HCEC 1CT (cell line): Measurements from ENCODE around the gene ZSCAN26.

Experiments used
- DNase-seq: peaks from one replicate; pipeline ENCODE4 v3.0.0-alpha.2; 2017

ZSCAN26 gene

DNA sequence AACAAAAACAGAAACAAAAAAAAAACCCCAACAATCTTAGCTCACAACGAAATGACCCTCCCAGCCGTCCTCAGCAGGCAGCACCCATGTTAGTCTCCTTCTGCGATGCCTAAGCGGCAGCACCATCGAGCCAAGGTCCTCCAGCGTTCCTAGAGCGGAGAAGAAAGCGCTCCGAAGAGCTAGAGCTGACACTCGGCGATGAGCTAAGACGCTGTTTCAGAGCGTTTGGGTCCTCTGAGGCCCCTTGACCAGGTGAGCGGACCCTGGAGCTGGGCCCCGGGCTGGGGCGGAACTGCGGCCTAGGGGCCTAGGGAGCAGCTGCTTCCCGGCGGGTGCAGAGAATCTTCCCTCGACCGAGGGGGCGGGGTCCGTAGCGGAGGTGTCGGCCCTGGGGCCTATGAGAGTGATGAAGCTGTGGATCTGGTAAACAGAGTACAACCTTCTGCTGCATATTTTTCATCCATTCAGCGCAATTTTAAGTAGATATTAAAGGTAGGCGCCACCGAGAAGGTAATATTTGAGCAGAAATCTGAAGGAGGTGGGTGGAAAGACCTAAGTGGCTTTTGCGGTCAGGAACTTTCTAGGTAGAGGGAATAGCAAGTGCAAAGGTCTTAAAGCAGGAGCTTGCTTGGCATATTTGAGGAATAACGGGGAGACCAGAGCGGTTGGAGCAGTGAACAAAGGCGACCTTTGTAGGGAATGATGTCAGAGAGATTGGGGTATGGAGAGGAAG, at the start of gene ZSCAN26:
ZSCAN26 (plus strand) TSS at position 182 of the 733 bp plus-strand sequence. CDS start 4,777 bp downstream, outside the sequence.
- peak; percentile 76 for DNase-seq

DNA sequence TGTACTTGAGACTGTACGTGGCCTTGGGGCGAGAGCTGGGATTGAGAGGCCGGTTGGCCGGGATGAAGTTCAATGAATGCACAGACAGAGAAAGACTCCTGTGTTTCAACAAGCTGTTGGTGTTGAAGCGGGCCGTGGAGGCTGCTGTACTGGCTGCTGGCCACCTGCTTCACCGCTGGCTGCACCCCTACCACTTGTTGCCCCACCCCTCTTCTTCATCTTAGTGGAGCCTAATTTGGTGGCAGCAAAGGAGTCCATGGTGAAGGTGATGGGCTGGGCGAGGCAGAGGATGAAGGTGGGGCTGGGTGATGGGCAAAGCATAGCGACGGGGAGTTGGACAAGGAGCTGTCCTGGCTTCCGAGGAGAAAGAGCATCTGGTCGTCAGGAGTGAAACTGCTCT, 49.1 kb upstream of the ZSCAN26 start:
- DNase-seq = no peak

DNA sequence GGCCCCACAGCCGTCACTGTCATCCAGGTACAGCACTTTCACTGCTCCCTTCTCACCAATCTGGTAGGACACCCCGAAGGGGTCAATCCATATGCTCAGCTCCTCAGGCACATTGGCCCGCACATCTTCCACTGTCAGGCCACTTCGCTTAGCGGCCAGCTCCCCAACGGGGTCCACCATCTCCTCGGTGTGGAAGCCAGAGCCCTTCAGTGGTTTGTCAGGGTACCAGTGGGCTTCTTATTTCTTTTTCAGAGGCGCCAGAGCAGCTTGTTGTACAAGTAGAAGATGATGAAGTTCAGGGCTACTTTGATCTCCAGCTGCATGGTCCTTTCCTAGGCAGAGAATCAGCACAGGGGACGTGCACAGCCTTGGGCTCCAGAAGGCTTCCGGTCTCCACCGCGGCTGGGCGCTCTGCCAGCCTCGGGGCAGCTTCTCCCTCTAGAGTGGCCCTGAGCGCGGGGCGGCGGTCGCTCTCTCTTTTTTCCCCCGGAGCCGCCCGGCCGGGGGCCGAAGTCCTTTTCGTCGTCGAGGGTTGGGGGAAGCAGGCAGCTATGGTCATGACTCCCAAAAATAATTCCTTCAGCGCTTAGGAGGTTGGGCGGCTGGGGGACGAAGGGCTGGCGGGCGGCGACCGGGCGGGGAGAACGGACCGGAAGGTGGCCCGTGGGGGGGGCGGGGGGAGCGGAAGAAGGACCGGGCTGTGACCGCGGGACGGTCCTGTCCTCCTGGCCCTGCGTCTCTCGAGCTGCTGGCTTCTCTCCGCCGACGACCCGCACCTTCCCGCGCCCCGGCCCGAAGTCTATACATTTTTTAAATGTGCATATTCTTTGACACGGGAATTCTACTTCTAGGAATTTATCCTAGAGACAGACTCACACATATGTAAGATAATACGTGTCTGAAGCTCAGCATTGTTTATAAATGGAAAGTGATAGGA, 48.4 kb upstream of the ZSCAN26 start:
- peak; percentile 66 for DNase-seq

DNA sequence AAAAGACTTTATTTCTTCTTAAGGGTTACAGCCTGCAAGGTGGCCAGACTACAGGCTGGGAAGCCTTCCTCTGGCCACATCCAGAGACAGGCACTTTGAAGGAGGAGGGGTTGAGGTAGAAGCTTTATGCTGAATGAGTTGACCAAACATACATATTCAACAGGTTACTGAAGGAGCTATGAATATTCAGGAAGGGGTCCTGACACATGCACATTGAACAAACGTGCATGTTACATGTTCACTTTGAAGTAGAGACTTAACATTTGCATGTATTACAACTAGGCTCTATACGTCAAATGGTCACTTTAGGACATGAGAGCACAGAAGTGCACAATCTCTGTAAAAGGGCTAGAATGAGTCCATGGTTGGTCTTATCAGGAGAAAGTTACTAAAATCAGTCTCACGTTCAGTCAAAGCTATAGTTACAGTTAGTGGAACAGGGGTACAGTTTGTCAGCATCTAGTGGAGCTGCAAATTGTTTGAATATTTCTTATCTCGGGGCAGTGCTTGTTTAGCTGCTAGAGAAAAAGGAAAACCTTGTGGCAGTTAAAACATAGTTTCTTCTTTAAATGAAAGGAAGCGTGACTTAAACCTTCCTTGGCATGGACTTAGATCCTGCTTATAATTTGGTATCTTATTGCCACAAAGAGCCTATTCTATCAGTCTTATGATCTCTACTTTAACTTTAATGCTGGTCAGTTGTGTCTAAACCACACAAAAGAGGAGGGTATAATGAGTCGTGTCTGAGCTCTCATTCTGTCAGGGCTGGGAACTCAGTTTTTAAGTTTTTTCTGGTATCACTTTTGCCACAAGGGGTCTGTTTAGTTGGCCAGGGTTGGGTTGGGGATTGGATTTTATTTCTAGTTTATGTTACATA, 46.4 kb upstream of the ZSCAN26 start:
- no peak for DNase-seq

DNA sequence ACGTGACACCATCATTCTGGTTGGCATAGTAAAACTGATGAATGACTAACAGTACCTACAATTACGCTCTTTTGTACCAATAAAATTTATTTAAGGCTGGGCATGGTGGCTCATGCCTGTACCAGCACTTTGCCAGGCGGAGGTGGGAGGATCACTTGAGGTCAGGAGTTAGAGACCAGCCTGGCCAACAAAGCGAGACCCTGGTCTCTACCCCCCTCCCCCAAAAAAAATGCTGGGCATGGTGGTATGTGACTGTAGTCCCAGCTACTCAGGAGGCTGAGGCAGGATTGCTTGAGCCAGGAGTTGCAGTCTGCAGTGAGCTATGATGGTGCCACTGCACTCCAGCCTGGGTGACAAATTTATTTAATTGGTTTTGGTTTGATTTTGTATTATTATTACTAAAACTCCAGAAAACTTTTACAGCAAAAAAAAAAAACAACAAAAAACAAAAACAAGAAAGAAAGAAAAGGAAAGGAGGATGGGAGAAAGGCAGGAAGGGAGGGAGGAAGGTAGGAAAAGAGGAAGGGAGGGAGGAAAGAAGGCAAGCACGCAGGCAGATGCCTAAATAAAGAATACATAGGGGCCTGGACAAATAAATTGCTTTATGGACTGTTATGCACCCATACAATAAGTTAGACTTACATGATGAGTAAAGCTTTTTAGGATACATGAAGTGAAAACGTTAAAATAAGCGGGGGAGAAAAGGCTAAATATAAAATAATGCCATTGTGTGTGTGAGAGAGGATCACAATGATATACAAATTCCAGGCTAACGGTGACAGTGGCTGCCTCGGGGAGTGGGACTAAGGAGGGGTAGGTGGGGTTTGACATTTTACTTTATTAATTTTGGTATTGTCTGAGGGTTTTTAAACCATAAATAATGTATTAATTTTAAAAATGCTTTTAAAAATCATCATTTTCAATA, 42.5 kb upstream of the ZSCAN26 start:
- DNase-seq = no peak

DNA sequence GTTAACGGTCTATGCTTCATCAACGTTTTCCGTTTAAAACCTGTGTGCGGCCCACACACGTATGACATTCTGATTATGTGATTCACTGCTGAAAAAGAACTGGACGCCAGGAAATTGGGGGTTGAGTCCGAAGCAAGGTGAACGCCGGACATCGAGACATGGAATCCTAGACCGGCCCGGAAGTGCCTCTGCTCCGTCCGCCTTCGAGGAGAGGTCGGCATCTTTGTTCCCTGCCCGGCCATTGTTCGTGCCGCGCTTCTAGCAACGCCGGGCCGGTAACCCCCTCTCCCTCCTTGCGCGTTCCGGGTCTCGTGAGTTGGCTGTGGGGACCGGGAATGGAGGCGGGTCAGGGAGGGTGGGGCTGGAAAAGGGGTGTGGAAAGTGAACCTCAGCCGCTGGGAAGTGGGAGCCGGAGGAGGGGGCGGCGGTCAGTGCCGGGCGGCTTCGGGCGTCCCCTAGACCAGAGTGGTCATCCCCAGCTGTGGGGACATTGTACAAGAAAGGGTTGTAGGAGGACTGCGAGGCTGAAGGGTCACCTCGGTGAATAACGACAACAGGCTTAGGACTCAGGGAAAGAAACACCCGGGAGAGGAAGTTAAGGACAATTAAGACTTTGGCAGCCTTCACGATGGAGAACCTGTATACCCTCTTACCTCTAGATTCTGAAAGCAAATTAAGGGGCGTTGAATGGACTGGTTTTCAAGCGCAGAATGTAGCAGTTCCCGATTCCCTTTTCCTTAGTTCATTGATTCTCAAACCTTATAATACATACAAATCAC, 41.7 kb upstream of the ZSCAN26 start, which contains the start of gene ZSCAN9:
ZSCAN9 (plus strand) TSS at position 220 of the 779 bp plus-strand sequence. CDS start 1,810 bp downstream, outside the sequence.
- DNase-seq = peak; percentile 90

DNA sequence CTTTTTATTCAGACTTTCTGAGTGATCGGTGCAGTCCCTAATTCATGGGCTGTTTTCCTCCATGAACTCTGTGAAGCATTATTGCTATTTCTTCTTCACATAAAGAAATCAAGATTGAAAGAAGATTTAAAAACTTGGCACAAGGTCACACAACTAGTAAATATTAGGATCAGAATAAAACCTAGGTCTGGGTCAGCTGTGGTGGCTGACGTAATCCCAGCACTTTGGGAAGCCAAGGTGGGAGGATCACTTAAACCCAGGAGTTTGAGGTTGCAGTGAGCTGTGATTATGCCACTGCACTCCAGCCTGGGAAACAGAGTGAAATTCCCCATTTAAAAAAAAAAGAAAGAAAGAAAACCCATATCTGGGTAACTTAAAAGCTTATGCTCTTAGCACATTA, 40.5 kb upstream of the ZSCAN26 start:
- DNase-seq = no peak

DNA sequence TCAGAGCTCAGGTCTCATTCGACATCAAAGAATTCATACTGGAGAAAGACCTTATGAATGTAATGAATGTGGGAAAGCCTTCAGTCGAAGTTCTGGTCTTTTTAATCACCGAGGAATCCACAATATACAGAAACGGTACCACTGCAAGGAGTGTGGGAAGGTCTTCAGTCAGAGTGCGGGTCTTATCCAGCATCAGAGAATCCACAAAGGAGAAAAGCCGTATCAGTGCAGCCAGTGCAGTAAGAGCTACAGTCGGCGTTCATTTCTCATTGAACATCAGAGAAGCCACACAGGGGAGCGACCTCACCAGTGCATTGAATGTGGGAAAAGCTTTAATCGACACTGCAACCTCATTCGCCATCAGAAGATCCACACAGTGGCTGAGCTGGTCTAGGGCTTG, 34.2 kb upstream of the ZSCAN26 start:
- no peak for DNase-seq

DNA sequence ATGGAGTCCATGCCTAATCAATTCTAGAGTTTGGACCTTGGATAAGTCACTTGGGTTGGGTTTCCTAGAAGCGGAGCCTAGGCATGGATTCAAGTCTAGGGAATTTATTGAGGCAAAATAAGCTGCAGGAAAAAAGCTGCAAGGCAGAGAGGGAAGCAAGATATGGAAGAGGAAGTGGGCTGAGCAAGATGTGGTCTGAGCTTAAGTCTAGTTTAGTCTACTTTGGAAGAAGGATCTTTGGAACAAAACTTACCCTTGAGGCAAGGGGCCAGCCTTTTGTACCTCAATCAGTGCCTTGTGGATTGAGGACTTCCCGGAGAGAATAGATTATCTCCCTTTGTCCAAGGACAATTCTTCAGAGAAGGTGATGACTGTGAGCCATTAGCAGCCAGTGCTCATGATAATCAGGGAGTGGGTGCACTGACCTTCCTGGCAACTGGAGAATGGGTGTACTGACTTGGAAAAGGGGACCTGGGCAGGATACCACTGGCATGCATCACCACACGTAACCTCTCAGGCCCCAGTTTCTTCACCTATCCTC, 31.0 kb upstream of the ZSCAN26 start:
- no peak for DNase-seq

DNA sequence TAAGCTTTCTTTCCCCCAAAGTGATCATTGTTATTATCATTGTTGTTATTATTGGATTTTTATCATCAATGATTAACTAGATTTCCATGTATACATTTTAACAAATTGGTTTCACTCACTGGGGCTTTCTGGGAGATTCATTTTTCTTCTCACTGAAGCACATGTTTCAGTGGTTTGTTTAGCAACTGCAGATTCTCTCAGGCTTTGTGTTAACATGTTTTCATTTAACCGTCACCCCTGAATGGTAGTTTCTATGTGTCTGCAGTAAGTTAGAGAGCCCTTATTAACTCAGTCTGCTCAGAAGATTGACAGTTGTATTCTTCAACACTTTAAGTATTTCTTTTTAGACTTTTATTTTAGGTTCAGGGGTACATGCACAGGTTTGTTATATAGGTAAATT, 27.3 kb upstream of the ZSCAN26 start:
- no peak for DNase-seq

DNA sequence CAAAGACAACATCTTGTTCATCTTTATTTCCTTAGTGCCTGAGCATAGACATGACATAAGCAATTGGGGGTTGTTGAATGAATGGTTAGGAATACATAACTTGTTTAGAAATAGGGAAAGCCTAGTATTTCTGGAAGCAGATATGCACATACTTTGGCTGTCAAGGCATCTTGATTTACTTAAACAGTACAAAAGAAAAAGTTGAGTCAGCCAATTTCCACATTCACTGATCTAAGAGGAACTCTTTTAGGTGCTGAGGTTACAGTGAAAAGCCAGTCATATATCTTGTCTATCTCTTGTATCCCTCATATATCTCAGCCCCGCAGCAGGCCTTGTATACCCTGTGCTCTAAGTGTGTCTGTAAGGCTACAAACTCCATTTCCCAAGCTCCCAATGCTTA, 26.5 kb upstream of the ZSCAN26 start:
- DNase-seq = no peak

DNA sequence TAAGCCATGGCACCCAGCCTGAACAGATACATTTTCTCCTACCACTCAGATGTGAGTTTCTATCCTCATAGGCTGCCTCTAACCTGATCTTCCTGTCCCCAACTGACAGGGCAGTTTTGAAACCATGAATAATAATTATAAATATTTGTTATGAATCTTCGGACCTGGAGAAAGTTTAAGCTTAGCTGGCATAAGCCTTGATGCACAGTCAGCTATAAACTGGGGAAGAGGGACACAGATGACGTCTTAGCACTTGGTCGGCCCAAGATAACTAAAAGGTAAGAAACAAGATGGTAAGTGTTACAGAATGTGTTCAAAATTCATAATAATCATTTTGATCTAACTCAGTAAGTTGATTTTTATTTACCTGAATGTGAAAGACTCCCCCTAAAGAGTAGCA, 23.0 kb upstream of the ZSCAN26 start:
- DNase-seq = no peak

DNA sequence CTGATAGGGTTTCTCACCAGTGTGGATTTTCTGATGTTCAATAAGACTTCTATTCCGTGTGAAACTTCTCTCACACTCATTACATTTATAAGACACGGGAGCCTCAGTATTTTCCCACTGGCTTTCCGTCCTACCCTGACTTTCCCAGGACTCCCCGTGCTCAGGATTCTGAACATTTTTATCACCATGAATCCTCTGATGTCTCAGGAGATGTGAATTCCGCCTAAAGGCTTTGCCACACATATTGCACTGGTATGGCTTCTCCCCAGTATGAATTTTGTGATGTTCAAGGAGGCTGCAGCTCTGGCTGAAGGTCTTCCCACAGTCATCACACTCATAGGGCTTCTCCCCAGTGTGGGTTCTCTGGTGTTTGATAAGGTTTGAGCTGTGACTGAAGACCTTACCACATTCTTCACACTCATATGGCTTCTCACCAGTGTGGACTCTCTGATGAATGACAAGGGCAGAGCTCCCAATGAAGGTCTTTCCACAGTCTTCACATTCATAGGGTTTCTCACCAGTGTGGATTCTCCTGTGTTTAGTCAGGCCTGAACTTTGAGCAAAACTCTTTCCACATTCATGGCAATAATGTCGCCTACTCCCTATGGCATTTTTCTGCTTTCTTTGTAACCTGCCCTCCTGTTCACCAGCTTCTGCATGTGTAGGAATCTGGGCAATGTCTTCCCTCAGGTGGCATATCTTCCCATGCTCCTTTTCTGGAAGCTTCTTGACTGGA, 21.6 kb upstream of the ZSCAN26 start:
- DNase-seq = no peak

DNA sequence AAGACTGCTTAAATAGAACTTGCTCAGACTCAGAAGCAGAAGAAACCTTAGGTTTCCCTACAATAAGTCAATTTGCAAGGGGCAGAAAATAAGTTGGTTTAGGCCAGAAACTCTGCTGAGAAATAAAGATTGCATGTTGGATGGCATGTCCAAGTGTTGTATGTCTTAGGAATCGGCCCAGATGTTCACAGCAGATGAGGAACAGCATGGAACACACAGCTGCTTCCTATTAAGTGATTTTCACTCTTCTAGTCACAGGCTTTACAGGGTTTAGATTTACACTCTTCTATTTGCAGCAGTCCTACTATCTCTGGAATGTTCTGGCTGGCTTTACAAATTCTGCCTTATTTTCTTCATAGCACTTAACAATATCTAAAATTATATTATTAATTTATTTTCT, 18.0 kb upstream of the ZSCAN26 start:
- DNase-seq = no peak

DNA sequence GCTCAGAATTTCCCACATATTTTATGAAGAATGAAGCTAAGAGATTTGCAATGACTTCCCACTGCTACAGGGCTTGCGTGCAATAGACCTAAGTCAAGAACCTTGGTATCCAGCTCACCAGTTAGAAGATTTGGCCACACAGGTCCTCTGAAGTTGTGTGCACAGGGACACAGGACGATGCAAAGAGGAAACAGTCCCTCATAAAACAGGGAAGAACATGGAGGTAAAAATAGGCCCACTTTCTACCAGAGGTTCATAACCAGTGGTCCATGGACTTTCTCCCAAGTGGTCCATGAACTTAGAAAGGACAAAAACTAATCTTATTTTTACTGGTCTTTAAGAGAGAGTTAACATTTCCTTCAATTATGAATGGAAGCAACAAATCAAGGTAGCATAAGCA, 16.2 kb upstream of the ZSCAN26 start:
- no peak for DNase-seq

DNA sequence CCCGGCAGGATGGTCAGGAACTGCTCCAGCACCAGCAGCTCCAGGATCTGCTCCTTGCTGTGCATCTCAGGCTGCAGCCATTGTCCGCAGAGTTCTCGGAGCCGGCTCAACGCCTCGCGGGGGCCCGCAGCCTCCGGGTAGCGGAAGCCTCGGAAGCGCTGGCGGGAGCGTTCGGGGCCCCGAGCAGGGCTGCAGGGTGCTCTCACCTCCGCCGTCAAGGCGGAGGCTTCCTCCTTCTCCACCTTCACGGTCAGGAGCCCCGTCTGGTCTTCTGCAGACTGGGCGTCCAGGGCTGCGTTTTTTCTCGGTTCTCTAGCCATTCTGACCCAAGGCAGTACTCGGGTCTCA, 15.3 kb upstream of the ZSCAN26 start:
- no peak for DNase-seq

DNA sequence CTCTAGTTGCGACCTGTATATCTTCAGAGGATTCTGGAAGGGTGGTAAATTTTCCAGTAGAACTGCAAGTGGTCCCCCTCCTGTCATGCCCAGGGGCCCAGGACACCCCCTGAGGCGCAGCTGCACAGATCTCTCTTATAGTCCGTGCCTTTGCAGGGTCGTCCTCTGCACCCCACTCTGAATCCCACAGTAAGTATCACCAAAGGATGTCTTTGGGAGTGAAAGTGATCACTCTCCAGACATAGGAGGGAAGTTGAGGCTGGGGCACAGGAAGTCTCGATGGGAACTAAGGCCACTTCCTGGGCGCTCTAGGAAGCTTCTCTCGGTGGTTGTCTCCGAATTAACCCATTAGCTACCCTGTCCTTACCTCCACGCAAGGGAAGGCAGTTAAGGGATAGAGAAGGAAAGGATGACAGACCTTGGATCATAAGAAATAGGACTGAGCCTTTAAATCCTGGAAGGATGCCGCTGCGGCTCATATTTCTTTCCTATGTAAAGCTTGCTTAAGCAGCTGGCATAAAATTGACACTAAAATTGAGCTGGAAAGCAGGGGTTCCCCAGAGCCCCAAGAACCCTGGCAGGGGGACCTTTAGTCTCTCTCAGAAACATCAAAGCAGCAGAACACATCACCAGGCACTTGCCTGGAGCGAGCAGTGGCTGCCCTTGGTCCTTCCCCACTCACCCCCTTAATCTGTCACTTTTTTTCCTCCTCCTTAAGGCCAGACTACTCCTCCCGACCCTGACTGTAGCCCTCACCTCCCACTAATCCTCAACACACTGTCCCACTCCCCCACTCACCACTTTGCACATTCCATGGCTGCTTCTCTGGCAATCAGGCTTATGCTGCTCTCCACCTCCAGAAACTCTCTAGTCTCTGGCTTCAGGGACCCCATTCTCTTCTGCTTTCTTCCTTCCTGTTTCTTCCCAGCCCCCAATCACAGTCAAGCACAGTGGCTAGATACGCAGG, 14.7 kb upstream of the ZSCAN26 start, which contains the start of gene ZKSCAN4:
ZKSCAN4 (minus strand) TSS at position 261 of the 967 bp plus-strand sequence. CDS start 289 bp downstream, outside the sequence.
- DNase-seq = peak; percentile 89

DNA sequence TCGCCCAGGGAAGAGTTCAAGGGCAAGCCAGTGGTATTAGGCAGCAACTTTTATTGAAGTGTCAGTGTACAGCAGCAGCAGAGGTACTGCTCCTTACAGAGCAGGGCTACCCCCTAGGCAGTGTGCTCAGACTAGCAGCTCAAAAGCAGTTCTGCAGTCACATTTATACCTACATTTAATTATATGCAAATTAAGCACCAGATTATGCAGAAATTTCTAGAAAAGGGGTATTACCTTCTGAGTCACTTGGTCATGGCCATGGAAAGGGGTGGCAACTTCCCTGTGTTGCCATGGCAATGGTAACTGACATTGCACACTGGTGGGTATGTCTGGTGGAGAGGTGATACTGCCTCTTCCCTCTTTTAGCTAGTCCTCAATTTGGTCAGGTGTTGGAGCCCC, 12.8 kb upstream of the ZSCAN26 start:
- DNase-seq = no peak

DNA sequence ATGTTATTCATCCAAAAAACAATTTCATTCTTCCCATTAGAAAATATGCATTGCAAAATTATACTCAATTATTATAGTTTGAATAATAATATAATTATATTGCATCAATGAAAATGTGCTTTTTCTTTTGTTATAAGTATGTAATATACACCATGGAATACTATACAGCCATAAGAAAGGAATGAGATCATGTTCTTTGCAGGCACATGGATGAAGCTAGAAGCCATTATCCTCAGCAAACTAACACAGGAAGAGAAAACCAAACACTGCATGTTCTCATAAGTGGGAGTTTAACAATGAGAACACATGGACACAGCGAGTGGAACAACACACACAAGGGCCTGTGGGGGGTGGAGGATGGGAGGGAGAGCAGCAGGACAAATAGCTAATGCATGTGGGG, 9.9 kb upstream of the ZSCAN26 start:
- DNase-seq = no peak
